Psoas muscle (tissue), 8 donors: ENCODE measurements around the gene RAB30. TPM values are rescaled to one million over a fixed set of nuclear protein-coding genes. Genes with fewer than 3 reads are reported as not detected.

Experiments
- ATAC-seq, 4 donors: fragments of 200-7000 bp; cut with Tn5 transposase; one replicate each; pipeline ENCODE4 v1.9.1; 2020; ENCODE audit warnings: moderate library complexity in 3 of 4, mild to moderate bottlenecking in 2 of 4
- DNase-seq, 2 donors: peaks; one replicate each; pipeline ENCODE4 v3.0.0-alpha.2; 2020
- H3K27ac ChIP-seq: fragments of 200-600 bp; one replicate; pipeline ENCODE4 v1.8.0; 2022
- H3K27me3 ChIP-seq, 3 donors: fragments of 200-600 bp in 1 of 3; one replicate each; pipeline versions ENCODE4 v1.6.1 to v1.8.0; 2013 to 2022; ENCODE audit warnings: low read length in 2 of 3, mild to moderate bottlenecking in 2 of 3, moderate library complexity in 1 of 3; ENCODE audit not compliant: insufficient read depth in 3 of 3
- H3K36me3 ChIP-seq, 2 donors: fragments of 200-600 bp in 1 of 2; one replicate each; pipeline versions ENCODE4 v1.6.1 to v1.8.0; 2013 to 2022; ENCODE audit warnings: low read depth in 1 of 2, mild to moderate bottlenecking in 1 of 2, moderate library complexity in 1 of 2; ENCODE audit not compliant: insufficient read depth in 1 of 2
- H3K4me1 ChIP-seq: fragments of 200-600 bp; one replicate; pipeline ENCODE4 v1.8.0; 2022
- H3K4me3 ChIP-seq: fragments of 200-600 bp; one replicate; pipeline ENCODE4 v1.8.0; 2022; ENCODE audit warnings: mild to moderate bottlenecking
- H3K9me3 ChIP-seq: fragments of 200-600 bp; one replicate; pipeline ENCODE4 v1.8.0; 2022
- CTCF ChIP-seq: fragments of 200-600 bp; IDR thresholded peaks from one replicate; pipeline ENCODE4 v1.8.0; 2022; ENCODE audit warnings: antibody characterized with exemption
- WGBS, 3 donors: extraction: QIAGEN DNeasy Blood & Tissue Kit; methylation state at CpG; one replicate each; pipeline versions ENCODE4 v1.1.6 to v1.1.7; 2013; 5-methylcytosine and 5-hydroxymethylcytosine counted together
- intact Hi-C, 2 donors: fragments of 100-400 bp; cut with DNase I; formaldehyde crosslinking; loops; one replicate each; pipeline versions ENCODE4 v1.11.0 to v1.14.2; 2022
- polyA plus RNA-seq, 3 donors: library from polyadenylated mRNA; stranded (reverse); fragments of 200-250 nt; gene quantifications; one replicate each; pipeline ENCODE4 v1.2.3, GENCODE V29; 2013
- total RNA-seq, 4 donors: library from RNA; stranded (reverse); fragmentation: NEBNext Ultra II Directional in 2 of 4; extraction: Animal tissue kit (Norgen Biotek cat#: 25700) in 2 of 4; gene quantifications; one replicate each; pipeline versions ENCODE4 v1.2.1 to v1.2.4, GENCODE V29; 2021 to 2023
- donor health status: healthy with polysubstance abuse.
- donor health status: DM: no; HTN: no; CAD: no; lungs with moderate emphysema.
- donor health status: Bipolar disorder and iron deficiency.
- donor health status: healthy.
- donor health status: DM: yes; HTN: yes; CAD: no.
- donor health status: DM: no; HTN: no; CAD: no.
- donor health status: DM: no; HTN: no; CAD: no.
- donor health status: DM: yes; HTN: yes; CAD: no.

RAB30 gene
- total and polyA plus RNA-seq, 7 donors: 3.4 to 89.7 (median 21.5) TPM

- Histone ChIP-seq H3K27ac (peak overlapping the region; percentile 39), H3K27me3 (no peaks in the 10 kb centered on the region), H3K9me3 (no peaks in the 10 kb centered on the region), H3K4me1 (peaks cover 52% of the 10 kb centered on the region), H3K4me3 (no peak overlapping the region), H3K36me3 (no peaks in the 10 kb centered on the region)
- WGBS, 3 donors: 68 to 74% (median 69%) methylated on average over 4 of the region's 4 CpGs
- ATAC-seq (no peak), DNase-seq (no peak)
- TF ChIP-seq CTCF: no peak
- intact Hi-C loops: no loop called here
Measured at GRCh38 chr11:83046621-83047172, 25.0 kb downstream of the RAB30 start.

- ATAC-seq: peak in 3 of 4 donors; percentile 36 to 61 (median 44)
- intact Hi-C loops: no loop called here
- H3K4me1 ChIP-seq: peaks cover 41% of the 10 kb centered on the region
Measured at GRCh38 chr11:83044958-83045712, 26.6 kb downstream of the RAB30 start.

GRCh38 chr11:83042964-83043711, 28.6 kb downstream of the RAB30 start:
- DNase-seq: no peak
- peak overlapping the region; percentile 34 for H3K27ac ChIP-seq
- peaks cover 39% of the 10 kb centered on the region for H3K4me1 ChIP-seq
- no peaks in the 10 kb centered on the region for H3K36me3 ChIP-seq
- intact Hi-C loops: no loop called here
- H3K27me3 ChIP-seq: no peaks in the 10 kb centered on the region
- ATAC-seq: peak; percentile 44 to 67 (median 59)
- no peak overlapping the region for H3K4me3 ChIP-seq
- TF ChIP-seq CTCF: no peak
- WGBS, 3 donors: 45 to 60% (median 49%) methylated on average over 3 of the region's 3 CpGs
- H3K9me3 ChIP-seq: no peaks in the 10 kb centered on the region

More at GRCh38 chr11:83044958-83045712, 26.6 kb downstream of the RAB30 start:
- no peak for DNase-seq
- H3K36me3 ChIP-seq: no peaks in the 10 kb centered on the region
- no peaks in the 10 kb centered on the region for H3K9me3 ChIP-seq
- H3K27ac ChIP-seq: peak overlapping the region; percentile 5
- no peak overlapping the region for H3K4me3 ChIP-seq
- TF ChIP-seq CTCF: no peak
- 82 to 90% (median 83%) methylated on average over 8 of the region's 8 CpGs for WGBS, 3 donors
- no peaks in the 10 kb centered on the region for H3K27me3 ChIP-seq

- peaks cover 40% of the 10 kb centered on the region for H3K4me1 ChIP-seq
- intact Hi-C loops: no loop called here
- H3K27ac ChIP-seq: no peak overlapping the region
Measured at GRCh38 chr11:83041126-83041525, 30.6 kb downstream of the RAB30 start.

More at GRCh38 chr11:83041126-83041525, 30.6 kb downstream of the RAB30 start:
- Histone ChIP-seq H3K4me3 (no peak overlapping the region), H3K27me3 (no peaks in the 10 kb centered on the region), H3K9me3 (no peaks in the 10 kb centered on the region), H3K36me3 (no peaks in the 10 kb centered on the region)
- DNase-seq: no peak
- no peak for ATAC-seq
- no peak for TF ChIP-seq CTCF
- 93% methylated on average over 2 of the region's 2 CpGs for WGBS, 3 donors
